NCI-H82 treated with DMSO at 0.1 percent for 48 hours (cell line): ENCODE results near the gene RAB9A.
"Not testable (repeated sequence)": the region's sequence is repeated elsewhere in the genome, so short reads cannot be mapped to it uniquely, and the experiment has no call there.

ENCODE experiments used
- DNase-seq: peaks from one replicate; lab custom pipeline; 2025; ENCODE audit not compliant: unreplicated experiment; lab: John Stamatoyannopoulos, UW

RAB9A gene, protein sequence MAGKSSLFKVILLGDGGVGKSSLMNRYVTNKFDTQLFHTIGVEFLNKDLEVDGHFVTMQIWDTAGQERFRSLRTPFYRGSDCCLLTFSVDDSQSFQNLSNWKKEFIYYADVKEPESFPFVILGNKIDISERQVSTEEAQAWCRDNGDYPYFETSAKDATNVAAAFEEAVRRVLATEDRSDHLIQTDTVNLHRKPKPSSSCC

DNA sequence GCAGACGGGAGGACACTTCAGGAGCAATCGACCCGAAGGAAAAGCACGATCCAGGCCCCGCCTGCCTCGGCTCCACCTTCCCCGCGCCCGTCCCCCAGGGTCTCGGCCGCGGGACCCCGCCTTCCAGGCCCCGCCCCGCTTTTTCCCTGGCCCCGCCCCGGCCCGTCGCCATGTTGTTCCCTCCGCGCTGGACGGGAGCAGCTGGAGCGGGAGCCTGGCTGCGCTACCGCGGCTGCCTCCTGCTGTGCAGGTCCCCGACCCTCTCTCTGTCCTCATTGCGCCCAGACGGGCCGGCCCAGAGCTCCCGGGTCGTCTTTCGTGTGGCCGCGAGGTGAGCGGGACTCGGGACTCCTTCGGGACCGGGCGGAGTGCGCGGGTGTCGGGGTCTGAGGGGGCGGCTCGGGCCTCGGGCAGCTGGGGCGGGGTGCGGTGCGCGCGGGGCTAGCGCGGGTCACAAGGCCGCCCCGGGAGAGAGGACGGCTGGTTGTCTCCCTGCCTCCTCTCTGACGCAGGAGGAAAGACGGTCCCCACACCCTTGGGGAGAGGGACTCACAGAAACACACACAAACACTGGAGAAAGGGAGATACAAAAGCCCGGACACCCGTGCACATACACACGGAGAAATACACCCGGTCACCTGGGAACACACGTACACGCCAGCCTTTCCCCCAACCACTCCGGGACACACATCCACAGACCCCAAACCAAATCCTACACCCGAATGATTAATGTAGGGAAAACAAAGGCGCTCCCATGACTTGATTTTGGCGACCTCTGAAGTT, at the start of gene RAB9A:
Gene RAB9A (plus strand): TSS at position 171 of the 783 bp plus-strand sequence. CDS start 19,619 bp downstream, outside the sequence.
- DNase-seq = peak; percentile 48

DNA sequence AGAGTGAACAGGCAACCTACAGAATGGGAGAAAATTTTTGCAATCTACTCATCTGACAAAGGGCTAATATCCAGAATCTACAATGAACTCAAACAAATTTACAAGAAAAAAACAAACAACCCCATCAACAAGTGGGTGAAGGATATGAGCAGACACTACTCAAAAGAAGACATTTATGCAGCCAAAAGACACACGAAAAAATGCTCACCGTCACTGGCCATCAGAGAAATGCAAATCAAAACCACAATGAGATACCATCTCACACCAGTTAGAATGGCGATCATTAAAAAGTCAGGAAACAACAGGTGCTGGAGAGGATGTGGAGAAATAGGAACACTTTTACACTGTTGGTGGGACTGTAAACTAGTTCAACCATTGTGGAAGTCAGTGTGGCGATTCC, 47.2 kb upstream of the RAB9A start:
- DNase-seq = not testable (repeated sequence)

DNA sequence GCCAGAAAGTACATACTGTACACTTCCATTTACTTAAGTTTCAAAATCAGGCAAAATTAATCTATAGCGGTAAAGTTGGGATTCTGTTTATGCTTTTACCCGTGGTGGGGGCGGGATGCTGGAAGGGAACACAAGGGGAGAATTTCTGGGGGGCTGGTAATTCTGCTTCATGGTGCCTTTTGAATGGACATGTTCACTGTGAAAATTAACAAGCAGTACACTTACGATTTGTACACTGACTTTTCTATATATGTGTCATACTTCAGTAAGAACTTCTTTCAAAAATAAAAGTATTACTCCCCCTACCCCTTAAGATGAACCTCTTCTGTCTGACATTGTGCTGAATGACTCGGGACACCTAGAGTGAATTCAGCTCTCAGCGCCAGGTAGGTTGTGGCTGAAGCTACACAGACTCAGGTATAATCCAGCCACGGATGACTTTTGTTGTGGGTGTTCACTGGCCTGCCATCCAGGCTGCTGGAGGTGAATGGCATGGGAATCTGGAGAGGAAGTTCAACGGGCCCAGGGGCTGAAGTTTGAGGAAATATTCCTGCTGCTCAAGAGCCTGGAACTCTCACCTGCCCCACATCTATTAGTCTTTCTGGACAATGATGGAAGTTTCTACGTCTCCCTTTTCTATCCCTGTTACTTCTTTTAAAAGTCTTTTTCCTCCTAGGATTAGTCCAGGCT, 43.3 kb upstream of the RAB9A start:
- DNase-seq = no peak

DNA sequence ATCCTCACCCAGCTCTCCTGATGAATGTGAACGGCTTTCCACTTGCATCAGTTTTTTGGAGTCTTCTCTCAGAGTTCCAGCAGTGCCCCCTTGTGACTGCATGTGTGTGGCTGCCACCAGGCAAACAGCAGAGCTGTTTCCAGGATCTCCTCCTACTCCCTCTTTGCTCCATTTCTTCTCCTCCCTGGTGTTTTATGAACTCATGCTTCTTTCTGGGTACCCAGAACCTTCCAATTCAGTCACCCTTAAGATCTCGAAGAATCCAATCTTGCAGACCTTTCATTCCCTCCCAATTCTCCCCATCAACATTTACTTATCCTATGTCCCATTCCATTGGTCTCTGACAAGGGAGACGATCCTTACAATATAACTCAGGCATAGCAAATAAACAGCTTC, 42.8 kb upstream of the RAB9A start:
- peak; percentile 33 for DNase-seq

DNA sequence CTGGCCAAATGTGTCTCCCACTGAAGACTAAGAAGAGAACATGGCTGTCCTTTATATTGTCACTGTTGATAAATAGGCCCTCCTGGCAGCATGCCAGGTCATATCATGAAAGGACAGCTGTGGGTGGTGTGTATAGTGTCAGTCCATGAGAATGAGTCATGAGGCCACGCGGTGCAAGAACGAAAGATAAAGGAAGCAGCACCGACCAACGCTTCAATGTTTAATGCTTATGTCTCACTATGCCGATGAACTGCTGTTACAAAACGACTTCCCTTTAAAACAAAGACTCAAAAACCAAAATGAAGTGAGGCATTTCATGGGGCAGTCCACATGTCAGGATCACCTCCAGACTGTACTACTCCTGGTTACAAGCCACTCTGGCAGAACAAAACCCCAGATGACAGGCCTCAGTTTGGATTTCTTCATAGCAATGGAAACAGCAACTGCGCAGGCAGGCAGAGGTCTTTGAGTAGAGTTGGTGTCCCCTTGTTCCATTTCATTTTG, 41.2 kb upstream of the RAB9A start:
- no peak for DNase-seq

DNA sequence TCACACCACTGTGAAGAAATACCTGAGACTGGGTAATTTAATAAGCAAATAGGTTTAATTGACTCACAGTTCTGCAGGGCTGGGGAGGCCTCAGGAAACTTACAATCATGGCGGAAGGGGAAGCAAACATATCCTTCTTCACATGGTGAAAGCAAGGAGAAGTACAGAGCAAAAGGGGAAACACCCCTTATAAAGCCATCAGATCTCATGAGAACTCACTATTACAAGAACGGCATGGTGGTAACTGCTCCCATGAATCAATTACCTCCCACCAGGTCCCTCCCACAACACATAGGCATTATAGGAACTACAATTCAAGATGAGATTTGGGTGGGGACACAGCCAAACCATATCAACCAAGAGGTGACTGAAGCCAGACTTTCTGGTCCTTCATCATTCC, 40.6 kb upstream of the RAB9A start:
- not testable (repeated sequence) for DNase-seq

DNA sequence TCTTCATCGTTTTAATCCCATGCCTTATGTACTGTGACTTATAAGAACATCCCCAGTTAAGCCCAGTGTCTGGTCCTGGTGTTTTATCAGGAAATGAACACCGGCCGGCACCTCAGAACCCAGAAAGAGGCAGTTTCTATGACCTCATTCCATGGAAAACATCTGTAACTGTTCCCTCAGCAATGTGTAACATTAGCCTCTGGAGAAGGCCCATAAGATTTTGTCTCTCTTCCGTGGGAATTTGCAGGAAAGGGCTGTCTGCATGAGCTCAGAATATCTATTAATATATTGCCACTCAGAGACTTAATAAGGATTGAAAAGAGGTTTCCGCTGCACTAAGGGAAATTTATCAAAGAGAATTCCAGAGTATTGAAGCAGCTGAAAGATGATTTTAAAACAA, 39.1 kb upstream of the RAB9A start:
- DNase-seq = no peak

DNA sequence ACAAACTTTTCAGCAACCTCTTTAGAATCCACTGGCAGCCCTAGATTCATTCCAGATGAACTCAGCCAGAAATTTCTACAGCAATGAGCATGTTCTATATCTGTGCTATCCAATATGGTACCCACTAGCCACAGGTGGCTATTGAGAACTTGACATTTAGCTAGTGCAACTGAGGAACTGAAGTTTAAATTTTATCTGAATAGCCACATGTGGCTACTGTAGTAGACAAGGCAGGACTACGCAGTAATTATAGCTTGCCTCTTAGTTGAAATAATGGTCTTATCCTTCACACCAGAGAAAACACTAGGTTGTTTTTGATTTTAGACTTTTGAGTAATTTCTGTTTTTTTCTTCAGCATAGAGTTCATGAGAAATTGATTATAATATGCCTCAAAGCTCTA, 38.6 kb upstream of the RAB9A start:
- DNase-seq = no peak

DNA sequence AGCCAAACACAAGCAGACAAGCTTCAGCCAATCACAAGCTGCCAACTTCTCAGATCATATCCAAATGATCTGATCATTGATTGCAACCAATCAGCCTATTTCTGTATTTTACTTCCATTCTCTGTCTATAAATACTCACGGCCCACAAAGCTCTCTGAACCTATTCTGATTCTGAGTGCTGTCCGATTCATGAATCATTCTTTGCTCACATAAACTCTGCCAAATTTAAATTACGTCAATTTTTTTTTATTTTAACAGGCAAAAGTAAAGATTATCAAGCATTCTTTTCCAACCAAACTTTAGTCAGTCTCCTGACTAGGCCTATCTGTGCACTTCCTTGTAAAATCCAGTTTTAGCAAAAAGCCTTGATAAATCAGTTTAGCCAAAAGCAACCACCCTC, 37.8 kb upstream of the RAB9A start:
- no peak for DNase-seq

DNA sequence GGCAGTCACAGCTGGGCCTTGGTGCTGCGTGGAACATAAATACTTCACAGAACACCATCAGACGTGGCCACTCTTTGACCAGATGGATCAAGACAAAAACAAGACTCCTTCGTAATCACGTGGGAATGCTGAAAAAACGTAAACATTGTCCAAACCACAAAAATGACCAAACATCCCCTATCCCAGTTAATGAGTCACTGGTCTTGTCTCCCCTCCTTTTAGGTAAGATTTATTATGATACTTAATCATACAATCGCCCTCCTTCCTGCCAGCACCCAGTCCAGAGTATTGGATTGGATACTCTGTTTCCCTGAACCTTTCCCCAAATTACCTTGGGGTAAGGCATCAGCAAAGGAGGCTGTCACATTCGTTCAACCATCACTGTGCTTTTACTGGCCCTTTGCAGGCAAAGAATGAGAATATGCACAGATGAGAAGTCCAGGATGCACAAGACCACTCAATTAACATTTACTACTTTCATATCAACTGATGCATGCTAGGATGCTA, 36.6 kb upstream of the RAB9A start:
- no peak for DNase-seq

DNA sequence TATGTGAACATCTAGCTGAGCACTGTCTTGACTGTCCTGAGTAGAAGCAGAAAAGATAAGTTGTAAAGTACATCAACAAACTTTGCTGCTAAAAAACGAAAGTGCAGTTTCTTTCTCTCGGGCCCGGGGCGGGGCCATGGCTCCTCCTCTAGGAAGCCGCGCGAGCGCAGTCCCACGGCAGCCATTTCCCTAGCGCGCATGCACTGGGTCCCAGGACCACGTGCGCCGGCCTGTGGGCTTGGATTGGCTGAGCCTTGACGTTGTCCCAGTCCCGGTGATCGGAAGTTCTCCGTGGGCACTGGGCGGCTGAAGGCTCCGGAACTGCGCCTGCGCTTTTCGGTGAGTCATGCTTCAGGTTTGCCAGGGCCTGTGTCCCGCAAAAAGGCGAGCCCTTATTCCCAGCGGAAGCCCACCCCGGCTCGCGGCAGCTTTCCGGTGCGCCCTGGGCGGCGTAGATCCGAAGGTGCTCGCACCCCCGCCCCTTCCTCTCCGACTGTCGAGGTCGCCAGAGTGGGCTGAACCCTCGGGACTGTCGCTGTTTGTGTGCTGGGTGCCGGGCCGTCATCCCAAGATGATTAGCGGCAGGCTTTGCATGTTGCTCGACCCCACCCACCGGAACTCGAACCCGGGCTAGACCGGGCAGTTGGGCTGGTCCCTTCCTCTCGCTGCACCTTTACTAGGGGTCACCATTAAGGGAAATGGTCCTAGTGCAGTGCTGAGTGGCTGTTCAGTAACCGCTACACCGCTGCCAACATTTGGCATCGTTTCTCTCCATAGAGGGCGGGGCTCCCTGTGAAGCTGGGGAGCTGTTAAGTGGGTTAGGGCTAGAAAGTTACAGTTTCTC, 35.9 kb upstream of the RAB9A start, which contains the start of gene TCEANC:
Gene TCEANC (plus strand): TSS at position 292 of the 844 bp plus-strand sequence. CDS start 9,368 bp downstream, outside the sequence.
- peak; percentile 81 for DNase-seq

DNA sequence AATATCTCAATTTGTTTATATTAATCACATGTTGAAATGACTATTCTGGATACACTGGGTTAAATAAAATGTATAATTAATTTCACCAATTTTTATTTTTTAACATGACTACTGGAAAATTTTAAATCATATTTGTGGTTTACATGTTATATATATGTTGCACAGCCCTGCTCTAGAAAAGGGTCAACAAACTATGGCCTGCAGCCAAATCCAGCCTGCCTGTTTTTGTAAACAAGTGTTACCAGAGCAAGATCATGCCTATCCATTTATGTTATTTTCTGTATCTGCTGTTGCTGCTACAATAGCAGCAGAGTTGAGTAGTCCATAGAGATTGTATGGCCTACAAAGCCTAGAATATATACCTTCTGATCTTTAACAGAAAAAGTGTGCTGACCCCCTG, 34.8 kb upstream of the RAB9A start:
- no peak for DNase-seq

DNA sequence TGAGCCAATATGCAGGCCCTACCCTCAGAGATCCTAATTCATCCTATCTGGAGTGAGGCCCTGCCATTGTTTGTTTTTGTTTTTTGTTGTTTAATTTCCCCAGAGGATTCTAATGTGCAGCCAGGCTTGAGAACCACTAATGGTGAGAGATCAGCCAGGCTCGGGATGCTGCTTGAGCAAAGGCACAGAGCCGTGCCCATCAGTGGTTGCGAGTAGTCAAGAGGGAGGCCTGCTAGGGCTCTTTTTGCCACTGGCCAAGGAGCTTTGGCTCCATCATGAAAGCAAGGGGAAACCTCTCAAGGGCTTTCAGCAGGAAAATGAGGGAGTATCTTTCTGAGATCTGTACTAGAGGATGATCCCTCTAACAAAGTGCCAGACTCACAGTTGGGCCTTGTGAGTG, 33.3 kb upstream of the RAB9A start:
- DNase-seq = no peak

DNA sequence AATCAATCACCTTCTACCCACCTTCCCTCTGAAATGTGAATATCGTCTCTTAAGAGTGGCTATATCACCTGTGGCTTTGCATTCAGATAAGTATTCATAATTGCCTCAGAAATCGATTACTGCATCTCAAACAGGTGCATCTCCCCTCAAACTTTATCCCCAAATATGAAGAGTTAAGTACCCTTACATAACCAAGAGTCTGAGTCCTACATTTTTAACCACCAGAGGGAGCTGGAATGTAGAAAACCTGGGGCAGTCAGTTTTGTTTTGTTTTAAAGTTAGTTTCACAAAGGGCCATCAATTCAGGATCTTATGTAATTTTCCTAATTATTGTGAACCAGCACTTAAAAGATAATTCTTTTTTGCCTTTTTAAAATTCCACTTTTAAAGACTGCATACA, 30.3 kb upstream of the RAB9A start:
- peak; percentile 23 for DNase-seq

DNA sequence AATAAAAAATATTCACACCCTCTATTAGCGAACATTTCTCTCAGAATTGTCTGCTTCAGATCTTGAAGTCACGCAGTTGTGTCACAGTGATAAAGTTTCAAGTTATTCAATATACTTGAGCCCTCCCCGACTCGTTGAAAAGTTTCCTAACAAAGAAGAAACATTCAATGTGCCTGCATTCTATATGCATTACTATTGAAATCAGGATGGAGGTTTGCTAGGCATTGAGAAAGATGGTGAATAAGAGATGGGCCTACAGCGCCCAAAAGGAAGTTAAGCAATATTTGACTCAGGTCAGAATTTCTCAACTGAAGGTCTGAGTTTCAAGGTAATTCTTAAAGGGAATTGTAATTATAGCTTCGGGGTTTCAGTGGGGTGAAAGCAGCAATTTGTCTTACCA, 29.9 kb upstream of the RAB9A start:
- no peak for DNase-seq

DNA sequence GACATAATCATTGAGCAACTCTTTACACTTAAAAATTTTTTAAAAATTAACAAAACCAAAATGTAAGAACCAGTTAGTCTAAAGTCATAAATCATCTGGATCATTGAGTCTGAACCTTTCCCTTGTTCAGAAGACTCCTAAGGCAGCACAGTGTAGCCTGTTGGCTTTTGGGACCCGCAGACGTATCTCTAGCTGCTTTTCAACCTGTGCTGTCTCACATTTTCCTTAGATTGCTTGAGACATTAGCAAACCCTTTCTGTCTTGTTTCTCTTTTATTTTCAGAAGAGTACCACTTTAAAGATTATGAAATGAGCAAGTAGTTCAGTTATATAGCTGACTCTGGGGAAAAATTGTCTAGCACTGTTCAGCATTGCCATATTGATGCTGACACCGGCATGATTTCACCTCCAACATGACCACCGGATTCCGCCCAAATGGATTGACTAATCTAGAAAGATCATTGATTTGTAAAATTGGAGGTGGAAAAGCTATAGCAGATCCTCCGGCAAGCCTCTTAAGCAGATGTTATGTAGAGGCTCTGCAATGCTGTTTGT, 27.1 kb upstream of the RAB9A start:
- no peak for DNase-seq

DNA sequence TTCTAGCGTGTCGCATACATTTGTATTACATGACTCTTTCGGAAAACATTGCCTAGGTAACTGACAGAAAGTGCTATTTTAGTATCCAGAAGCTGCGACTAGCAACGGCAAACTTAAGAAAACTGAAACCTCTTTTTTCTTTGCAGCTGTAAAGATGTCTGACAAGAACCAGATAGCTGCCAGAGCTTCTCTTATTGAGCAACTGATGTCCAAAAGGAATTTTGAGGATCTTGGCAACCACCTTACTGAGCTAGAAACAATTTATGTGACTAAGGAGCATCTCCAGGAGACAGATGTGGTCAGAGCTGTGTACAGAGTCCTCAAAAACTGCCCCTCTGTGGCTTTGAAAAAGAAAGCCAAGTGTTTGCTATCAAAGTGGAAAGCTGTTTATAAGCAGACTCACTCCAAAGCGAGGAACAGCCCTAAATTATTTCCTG, 26.6 kb upstream of the RAB9A start:
- no peak for DNase-seq

DNA sequence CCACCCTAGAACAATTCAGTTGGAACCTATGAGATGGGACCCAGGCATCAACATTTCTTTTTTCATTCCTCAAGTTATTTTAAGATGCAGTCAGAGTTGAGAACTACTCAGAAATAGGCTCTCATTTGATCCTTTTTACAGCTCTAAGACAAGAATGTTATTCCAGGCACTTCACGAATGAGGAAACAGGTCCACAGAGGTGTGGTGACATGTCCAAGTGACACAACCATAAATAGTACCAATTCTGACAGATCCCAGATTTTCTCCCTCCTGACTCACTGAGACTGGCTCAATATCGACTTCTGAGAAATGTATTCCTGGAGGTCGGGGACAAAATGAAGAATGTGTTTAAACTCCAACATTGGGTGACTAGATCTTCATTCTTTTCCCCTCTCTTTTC, 24.9 kb upstream of the RAB9A start:
- no peak for DNase-seq

DNA sequence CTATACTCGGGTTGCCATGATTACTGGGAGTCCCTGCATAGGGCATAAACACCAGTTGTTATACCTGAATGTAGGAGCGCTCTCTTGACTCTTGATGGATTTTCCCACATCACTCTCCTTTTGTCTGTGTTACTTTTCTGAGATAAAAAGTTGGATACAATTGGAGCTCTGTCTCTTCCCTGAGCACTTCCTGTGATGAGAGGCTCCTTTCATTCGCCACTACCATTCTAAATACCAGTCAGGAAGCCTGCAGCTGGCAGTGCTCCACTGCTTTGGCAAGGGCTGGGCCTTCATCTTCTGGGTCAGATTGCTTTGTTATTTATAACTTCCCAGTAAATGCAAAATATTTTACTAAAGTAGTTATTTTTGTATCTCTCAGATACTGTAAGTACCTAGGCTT, 22.1 kb upstream of the RAB9A start:
- DNase-seq = no peak

DNA sequence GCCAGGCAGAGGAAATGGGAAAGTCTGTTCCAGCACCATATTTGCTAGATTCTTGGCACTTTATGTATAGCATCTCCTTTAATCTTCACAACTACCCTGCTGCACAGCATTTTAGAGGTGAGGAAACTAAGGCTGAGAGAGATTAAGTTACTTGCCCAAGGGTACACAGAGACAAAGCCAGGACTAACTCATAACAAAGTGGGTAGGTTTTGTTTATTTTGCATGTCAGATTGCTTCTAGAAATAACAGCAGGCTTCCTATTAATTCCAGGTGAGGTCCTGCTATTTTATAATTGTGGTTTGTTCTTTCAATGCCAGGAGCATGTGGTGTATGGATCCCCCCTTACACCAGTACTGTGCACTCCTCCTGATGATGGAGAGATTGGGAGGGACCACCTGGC, 21.0 kb upstream of the RAB9A start:
- DNase-seq = no peak
